COLO668 (cell line): ENCODE results near the gene TYW3.
A peak's percentile ranks its signal among the peaks of the same experiment; 100 is the strongest.

Source experiments
- DNase-seq: peaks from one replicate; lab custom pipeline; 2025; ENCODE audit not compliant: unreplicated experiment; lab: John Stamatoyannopoulos, UW

Gene TYW3

GRCh38 chr1:74732960-74733603 is at the start of gene TYW3, which contains the start of gene CRYZ:
TSS of gene TYW3 (plus strand) at chr1:74733152. CDS start at chr1:74733245, 93 bp downstream.
TSS of gene CRYZ (minus strand) at chr1:74733050. CDS start at chr1:74724821, 8,229 bp downstream.
- DNase-seq = peak; percentile 97

GRCh38 chr1:74683656-74684055 is 49.3 kb upstream of the TYW3 start:
- DNase-seq = no peak

GRCh38 chr1:74684301-74684700 is 48.7 kb upstream of the TYW3 start:
- no peak for DNase-seq

- no peak for DNase-seq
Measured at GRCh38 chr1:74686928-74687327, 46.0 kb upstream of the TYW3 start.

GRCh38 chr1:74689621-74690363 is 43.2 kb upstream of the TYW3 start:
- peak; percentile 67 for DNase-seq

GRCh38 chr1:74690364-74690696 is 42.6 kb upstream of the TYW3 start:
- no peak for DNase-seq

GRCh38 chr1:74690909-74691308 is 42.0 kb upstream of the TYW3 start:
- DNase-seq = no peak

- DNase-seq = no peak
Measured at GRCh38 chr1:74693473-74693872, 39.5 kb upstream of the TYW3 start.

- no peak for DNase-seq
Measured at GRCh38 chr1:74697832-74698231, 35.1 kb upstream of the TYW3 start.

GRCh38 chr1:74699331-74699730 is 33.6 kb upstream of the TYW3 start:
- no peak for DNase-seq

- DNase-seq = no peak
Measured at GRCh38 chr1:74703386-74704182, 29.4 kb upstream of the TYW3 start.

GRCh38 chr1:74712881-74713280 is 20.1 kb upstream of the TYW3 start:
- no peak for DNase-seq

GRCh38 chr1:74713849-74714248 is 19.1 kb upstream of the TYW3 start:
- DNase-seq = no peak

- DNase-seq = no peak
Measured at GRCh38 chr1:74714429-74715235, 18.3 kb upstream of the TYW3 start.

- DNase-seq = no peak
Measured at GRCh38 chr1:74715236-74715502, 17.8 kb upstream of the TYW3 start.

GRCh38 chr1:74715806-74716205 is 17.1 kb upstream of the TYW3 start:
- no peak for DNase-seq

GRCh38 chr1:74716822-74717221 is 16.1 kb upstream of the TYW3 start:
- DNase-seq = no peak

- no peak for DNase-seq
Measured at GRCh38 chr1:74717626-74718025, 15.3 kb upstream of the TYW3 start.

- no peak for DNase-seq
Measured at GRCh38 chr1:74726063-74726462, 6.9 kb upstream of the TYW3 start.

- DNase-seq = no peak
Measured at GRCh38 chr1:74728736-74729135, 4.2 kb upstream of the TYW3 start.

- no peak for DNase-seq
Measured at GRCh38 chr1:74729741-74730478, 3.0 kb upstream of the TYW3 start.
